KG1 (cell line): ENCODE data around the gene RETSAT.
"Not testable (repeated sequence)": the region's sequence is repeated elsewhere in the genome, so short reads cannot be mapped to it uniquely, and the experiment has no call there.

Experiments used
- DNase-seq: peaks from one replicate; lab custom pipeline; 2025; lab: John Stamatoyannopoulos, UW

Gene RETSAT

DNA sequence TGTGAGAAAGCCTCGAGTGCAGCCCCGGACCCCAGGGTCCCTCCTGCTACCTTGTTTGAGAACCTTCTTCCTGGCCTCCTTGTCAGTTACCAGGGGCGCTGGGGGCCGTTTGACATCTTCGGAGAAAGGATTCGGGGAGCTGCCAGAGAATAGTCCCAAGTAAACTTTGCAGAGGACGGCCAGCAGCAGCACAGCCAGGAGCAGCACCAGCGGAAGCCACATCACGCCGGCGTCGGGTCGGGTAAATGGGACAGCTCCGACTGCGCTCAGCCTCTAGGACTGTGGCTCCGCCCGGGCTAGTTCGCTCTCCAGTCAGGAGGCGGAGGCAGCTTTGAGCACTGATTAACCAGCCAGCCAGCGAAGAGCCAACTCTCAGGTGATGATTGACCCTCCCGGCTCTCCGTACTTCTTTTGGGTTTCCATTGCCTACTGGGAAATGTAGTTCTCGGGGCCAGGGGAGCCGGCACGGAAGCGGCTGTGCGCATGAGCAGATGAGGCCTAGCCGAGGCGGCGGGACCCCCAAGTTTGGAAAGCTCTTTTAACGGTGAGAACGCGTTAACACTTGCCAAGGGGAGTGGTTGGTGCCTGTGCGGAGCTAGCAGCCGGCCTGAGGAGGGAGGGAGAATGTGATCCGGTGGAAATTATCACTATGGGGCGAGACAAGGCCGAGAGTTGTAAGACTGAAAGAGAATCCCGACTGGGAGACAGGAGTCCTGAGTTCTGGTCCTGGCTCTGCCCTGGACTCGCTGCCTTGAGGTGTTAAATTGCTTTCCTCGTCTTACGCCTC is at the start of gene RETSAT, which contains the start of gene ELMOD3:
Gene RETSAT, minus strand, starts transcription at position 243 of the 787 bp plus-strand sequence. Its CDS starts 21 bp downstream, at position 222.
Gene ELMOD3, plus strand, starts transcription at position 484 of the 787 bp plus-strand sequence. CDS start 2,430 bp downstream, outside the sequence.
- DNase-seq: peak; percentile 97

DNA sequence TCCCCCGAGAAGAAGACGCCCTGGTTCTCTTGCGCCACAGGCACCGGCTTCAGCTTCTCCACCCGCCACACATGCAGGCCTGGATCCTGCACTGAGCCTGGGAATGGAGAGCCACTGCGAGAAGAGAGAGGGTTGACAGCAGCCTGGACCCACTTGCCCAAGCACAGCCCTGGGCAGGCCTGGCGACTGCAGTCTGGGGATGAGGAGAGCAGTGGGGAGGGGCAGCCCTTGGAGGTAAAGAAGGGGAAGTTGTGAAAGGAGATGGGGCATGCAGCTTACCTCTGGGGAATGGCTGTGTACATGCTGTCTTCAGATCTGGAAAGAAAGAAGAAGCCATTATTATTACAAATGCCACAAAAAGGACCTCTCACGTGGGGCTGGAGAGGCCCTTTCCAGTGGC is 47.5 kb upstream of the RETSAT start:
- no peak for DNase-seq

DNA sequence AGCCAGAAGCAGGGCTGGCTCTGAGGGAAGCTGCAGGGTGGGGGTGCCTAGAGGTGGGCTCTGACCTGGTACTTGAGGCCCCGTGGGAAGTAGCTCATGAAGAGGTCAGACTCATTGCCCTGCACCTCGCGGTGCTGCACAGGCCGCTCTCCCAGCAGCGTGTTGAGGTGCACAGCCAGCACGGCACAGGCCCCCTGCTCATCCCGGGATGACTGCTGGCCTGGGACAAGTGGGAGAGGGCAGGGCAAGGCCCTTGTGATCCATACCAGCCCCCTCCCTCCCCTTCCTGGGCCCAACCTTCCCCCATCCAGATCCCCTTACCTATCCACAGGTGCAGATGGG is 47.1 kb upstream of the RETSAT start:
- no peak for DNase-seq

DNA sequence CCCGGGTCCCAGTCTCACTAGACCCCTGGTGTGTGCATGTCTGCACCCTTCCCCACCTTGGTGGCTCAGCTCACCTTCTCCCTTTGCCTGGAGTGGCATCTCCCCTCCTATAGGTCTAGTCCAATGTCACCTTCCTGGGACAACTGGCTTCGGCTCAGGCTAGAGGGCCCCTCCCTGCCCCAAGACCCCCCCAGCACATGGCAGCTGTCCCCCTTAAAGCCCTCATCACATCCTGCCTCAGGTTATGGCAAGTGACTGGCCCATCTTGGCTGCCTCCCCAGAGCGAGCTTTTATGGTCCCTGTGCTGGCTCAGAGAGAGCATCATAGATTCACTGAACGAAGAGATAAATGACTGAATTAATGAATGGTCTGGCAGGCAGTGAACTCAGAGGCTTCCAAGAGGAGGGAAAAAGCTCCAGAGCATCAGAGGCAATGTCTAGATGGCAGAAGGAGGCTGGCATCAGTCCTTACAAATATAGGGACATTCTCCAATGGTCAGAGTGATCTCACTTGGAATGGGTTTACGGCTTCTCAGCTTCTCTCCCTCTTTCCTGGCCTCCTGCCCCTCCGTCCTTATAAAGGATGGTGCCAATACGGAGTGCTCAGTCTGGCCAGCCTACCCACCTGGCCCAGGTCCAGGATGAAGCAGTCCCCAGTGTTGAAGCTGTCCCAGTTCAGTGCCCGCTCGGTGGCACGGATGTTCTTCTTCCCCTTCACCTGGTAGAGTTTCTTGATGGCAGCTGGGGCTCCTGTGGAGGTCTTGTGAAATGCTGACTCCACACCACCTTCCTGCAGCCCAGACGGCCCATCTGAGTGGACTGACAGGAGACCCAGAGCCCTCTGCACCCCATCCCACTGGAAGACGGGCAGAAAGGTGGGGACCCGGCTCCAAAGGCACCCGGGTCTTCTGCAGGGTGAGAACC is 46.5 kb upstream of the RETSAT start:
- no peak for DNase-seq

DNA sequence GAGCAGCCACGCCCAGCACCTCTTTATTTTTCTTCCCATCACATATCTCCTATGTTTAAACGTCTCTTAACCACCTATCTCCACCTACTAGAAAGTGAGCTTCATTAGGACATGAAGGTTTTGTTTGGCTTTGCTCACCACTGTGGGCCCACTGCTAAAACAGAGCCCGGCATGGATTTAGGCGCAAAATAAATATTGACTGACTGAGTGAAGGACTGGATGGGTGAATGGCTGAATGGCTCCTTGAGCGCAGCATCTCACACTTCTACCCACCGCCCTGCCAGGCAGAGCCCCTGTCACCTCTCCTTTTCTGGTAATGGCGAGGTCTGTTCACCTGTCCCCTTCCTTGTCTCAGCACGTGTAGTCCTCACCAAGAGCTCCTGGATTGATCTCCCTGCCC is 45.7 kb upstream of the RETSAT start:
- DNase-seq: no peak

DNA sequence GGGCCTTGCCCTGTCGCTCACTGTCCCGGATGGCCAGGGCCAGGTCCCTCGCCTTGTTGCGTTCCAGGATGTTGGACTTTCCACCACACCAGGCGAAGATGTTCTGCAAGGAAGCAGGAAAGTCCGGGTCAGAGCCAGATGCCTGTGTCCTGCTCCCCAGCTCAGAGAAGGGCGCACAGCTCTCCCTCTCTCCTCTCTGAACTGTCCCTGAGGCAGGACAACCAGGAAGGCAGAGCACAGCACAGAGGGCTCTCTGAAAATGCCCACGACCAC is 44.8 kb upstream of the RETSAT start:
- DNase-seq: no peak

DNA sequence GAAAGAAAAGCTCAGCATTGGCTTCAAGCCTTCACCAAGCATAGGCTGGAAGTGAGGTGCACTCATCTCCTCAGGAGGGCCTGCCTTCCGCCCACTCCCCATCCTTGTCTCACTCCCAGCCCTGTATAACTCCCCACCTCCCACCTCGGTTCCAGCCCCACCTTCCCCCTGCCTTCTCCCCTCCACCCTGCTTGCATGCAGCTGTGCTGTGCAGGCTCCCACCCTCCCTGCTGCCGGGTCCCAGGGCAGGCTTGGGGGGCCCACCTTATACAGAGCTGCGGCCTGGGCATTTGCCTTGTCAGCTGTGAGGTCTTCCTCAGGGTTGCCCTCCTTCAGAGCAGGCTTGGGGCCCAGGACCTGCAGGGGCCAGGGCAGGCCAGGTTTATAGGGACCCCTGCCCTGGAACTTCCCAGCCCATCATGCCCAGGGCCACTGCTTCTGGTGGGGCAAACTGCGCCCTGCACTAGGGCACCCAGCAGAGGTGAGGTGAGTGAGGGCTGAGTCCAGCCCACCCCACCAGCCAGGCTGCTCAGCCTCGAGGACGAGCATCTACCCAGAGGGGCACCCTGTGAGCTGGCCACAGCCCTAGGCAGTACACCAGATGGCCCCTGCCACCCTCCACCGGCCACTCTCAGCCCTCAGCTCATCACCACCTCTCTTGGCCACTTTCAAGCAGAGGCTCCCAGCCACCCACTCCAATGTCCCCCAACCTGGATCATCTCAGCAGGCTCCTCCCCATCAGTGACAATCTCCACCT is 44.3 kb upstream of the RETSAT start:
- DNase-seq: no peak

DNA sequence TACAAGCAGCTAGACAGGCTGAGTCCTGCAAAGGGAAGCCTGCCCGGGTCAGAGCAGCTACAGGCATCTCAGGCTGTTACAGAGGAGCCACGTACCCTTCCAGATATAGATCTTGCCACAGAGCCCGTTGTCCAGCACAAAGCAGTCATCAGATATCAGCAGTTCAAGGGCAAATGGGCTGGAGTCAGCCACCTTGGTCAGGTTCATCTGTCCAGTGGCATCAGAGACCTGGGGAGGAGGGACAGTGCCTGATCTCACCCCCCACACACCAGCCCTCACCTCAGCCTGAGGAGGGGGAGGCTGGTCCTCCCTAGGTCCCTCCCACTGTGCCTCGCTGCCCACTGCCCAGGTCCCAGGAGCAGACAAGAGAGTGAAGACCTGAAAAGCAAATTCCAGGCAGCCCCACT is 43.6 kb upstream of the RETSAT start:
- no peak for DNase-seq

DNA sequence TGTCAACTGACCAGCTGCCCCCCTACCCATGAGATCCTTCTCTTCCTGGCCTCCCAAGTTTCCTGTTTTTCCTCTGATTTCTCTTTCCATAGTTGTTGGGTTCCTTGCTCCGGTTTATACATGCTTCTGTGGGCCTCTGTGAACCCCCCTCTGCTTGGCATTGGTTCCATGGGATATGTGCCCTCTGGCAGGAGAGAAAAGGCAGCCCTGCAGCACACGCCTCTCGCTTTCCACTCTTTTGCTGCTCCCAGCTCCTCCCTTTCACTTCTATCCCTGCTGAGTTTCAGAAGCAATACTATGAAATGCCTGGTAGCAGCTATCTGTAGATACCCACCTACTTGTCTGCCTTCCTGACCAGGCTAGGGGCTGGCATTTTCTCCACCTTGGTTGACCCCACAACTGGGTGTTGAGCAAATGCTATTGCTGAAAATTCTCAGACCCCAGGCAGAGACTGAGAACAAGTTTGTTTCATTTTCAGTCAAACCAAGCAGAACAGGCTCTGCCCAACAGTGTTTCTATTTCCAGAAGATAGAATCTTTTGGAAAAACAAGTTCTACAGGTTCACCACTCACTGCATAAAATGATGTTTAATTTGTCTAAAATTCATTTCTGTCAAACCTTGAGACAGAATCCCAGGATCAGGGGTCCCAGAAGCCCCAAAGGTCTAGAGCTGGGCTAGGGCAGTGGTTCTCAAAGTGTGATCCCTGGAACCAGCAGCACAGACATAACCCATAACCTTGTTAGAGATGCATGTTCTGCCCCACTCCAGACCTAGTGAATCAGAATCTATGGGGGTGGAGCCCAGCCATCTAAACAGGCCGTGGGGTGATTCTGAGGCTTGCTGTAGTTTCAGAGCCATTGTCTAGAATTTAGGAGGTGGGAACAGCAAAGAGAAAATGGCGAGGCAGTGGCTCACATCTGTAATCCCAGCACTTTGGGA is 42.5 kb upstream of the RETSAT start:
- no peak for DNase-seq

DNA sequence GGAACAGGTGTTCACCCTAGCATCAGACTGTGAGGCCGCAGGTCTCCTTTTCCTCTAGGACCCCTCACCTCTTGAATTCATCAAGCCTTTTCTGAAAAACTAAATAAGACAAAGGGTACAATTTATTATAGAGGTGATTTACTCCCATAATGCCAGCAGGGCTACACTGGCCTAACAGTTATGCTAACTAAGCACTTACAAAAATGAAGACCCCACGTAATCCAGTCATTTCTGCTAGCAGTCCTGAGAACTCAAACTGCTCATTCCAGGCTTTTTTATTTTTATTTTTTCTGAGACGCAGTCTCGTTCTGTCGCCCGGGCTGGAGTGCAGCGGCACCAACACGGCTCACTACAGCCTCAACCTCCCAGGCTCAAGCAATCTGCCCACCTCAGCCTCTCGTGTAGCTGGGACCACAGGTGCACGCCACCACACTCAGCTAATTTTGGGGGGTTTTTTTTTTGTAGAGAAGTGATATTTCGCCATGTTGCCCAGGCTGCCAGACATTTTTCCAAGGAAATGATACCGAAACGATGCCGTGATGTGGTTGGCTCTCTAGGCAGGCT is 41.7 kb upstream of the RETSAT start:
- no peak for DNase-seq

DNA sequence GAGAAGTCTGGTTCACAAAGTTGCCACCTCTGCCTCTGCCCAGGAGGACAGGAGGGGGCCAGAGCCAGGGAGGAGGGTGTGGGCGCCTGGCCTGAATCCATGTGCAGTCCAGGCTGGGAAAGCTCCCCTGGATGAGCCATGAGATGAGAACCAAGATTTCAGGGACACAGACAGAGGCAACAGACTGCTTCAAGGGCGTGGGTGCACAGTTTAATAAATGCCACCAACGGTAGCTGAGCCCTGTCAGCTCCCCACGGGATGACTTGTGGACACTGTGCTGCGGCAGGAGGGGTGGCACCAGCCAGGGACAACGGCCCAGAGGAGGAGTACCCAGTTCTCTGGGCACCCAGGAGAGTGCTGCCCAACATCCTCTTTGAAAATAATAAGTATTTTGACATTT is 40.6 kb upstream of the RETSAT start:
- no peak for DNase-seq

DNA sequence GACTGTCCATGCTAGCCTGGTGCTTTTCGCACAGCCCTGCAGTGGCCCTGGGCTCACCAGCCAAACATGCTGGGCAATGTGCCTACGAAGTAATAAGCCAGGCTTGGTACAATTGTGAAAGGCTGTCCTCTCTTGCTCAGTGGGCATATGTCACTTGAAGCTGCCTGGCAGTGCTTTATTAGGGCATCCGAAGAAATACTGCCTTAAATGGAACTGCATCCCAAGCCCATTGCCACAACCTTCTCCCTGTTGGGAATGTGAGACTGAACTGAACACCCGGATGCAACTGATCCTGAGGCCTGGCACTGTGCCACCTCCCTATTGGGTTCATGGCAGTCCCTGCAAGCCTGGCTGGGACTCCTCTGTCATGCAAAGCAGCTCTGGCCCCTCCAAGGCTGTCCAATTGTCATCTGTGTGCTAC is 39.9 kb upstream of the RETSAT start:
- no peak for DNase-seq

DNA sequence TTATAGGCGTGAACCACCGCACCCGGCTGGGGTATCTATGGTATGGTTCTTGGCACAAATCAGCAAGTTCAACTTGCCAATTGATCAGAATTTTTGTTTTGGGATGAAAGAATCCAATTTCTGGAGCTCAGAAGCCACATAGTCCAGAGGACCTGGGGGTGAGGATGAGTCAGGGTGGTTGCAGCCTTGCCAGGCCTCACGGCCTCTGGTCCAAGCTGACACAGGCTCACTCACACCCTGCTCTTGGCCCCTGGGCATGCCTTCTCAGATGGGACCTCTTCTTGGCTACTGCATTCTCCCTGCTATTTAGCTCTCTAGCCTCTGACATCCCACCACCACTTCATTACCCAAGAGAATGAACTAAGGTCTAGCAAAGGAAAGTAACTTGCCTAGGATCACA is 39.5 kb upstream of the RETSAT start:
- DNase-seq: no peak

DNA sequence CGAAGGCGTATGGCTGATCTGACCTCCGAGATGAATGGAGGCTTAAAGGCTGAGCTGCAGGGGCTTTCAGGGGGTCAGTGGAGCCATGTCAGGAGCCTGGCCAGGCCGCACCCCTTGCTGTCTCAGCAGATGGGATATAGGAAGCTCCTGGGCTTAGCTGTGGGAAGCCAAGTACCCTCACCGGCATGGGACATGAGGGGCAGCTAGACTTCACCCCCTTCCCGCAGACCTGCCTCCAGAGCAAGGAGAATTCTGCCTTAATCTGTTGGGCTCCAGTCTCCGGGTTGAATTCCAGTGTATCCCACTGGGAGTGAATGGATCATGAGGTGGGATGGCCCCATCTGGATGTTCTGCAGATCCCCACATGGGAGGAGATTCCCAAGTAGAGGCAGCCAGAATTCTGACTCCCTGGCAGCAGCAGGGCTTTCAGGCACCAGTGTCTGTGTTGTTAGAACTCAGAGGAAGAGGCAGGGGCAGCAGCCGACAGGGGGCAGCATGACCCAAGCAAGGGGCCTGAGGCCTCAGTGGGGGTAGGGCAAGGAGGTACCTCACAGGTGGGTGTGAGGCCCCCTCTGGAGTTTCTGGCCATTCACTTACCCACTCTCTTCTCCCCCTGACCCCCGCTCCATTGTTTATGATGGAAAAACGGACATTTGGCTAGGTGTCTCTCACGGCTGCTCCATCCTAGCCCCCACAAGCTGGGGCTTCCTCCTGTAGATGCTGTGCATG is 36.8 kb upstream of the RETSAT start:
- no peak for DNase-seq

DNA sequence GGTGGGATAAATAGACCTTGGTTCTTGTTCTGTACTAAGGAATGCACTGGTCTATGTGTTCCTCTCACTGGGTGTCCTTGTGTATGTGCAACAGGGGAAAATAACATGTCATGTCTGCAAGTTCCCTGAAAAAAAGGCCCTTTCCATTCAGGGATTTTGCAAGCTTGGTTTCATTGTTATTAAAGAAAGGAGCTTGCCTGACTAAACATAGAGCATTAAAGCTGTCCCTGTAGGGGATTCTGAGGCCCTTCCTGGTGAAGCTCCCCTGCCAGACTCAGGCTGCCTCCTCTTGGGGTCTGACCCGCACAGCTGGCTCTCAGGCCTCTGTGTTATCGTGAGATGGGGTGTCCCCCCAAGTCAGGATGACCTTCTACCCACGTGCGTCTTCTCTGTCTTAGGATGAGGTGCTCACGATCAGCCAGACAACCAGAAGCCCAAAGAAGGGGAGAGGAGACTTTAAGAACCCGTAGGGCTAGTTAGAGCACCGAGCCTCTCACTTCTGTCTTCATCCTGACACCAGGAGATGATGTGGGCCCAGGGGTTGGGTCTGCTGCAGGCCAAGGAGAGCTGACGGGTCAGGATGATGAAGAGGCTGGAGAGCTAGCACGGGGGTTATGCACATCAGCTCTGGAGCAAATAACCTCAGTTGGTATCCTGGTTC is 34.7 kb upstream of the RETSAT start:
- no peak for DNase-seq

DNA sequence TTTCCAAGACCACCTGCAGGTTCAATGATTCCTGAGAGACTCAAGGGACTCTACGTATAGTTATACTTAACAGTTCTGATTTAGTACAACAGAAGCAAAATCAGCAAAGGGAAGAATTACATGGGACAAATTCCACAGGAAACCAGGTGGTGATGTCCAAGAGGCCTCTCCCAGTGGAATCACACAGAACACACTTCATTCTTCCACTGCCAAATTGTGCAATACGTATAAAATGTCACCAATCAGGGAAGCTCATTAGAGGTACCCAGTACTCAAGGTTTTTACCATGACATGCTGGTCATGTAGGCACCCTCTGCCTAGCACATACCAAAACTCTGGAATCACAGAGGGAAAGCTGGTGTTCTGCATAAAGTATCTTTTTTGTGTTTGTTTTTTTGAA is 33.4 kb upstream of the RETSAT start:
- no peak for DNase-seq

DNA sequence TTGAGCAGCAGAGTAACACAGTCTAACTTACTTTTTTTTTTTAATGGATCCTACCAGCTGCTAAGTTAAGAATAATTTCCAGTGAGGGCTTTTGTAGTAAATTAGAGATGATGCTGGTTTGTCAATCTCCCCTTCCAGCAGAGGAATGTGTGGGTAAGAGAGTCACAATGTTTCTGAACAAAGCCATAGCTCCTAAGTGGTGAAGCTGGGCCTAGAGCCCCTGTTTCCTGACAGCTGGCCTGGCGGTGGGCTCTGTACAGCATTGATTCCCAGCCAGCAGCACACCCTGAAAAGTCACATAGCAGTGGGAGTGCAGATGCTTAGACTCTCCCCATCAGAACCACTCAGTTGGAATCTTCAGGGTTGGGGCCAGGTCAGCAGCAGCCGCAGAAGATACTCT is 31.4 kb upstream of the RETSAT start:
- DNase-seq: no peak

DNA sequence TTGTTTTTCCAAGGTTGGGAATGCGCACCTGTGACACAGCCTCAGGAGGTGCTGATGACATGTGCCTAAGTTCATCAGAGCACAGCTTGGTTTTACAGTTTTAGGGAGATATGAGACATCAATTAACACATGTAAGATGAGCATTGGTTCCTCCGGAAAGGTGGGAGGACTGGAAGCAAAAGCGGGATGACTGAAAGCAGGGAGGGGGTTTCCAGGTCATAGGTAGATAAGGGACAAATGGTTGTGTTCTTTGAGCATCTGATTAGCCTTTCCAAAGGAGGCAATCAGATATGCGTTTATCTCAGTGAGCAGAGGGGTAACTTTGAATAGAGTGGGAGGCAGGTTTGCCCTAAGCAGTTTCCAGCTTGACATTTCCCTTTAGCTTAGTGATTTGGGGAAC is 29.5 kb upstream of the RETSAT start:
- no peak for DNase-seq

DNA sequence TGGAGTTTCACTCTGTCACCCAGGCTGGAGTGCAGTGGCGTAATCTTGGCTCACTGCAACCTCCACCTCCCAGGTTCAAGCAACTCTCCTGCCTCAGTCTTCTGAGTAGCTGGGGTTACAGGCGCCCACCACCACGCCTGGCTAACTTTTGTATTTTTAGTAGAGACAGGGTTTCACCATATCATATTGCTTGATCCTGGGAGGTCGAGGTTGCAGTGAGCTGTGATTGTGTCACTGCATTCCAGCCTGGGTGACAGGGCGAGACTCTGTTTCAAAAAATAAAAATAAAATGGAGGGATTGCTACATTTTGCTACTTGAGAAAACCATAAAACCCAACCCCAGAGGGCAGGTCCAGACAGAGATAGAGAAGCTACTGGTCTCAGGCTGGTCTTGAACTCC is 28.8 kb upstream of the RETSAT start:
- not testable (repeated sequence) for DNase-seq

DNA sequence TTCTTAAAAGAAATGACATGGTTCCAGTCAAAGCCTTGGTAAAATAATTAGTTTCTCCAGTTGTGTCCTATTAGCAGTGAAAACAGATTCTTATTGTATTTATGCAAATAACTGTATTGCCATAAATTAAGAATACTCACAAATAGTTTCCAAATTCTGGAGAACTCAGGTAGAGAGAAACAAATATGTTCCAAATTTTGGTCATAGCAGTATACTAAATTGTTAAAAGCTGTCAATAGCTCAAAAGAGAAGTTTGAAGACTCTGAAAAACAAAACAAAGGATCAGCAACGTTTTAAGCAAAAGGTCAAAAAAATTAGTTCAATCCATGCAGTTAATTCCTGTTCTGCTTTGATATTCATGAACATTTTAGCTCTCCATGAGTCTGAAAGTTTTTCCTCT is 25.7 kb upstream of the RETSAT start:
- DNase-seq: no peak
